Smooth muscle cell (in vitro differentiated cells): Measurements from ENCODE around the gene SERPINF2. TPM values are rescaled to one million over a fixed set of nuclear protein-coding genes. Genes with fewer than 3 reads are reported as not detected.
"Not testable (repeated sequence)": the region's sequence is repeated elsewhere in the genome, so short reads cannot be mapped to it uniquely, and the experiment has no call there.

Experiments used
- DNase-seq: peaks from one replicate; lab custom pipeline; 2025; ENCODE audit not compliant: unreplicated experiment; lab: John Stamatoyannopoulos, UW
- H2AFZ ChIP-seq: fragments of 200-600 bp; sonication (generic); 2 replicates; pipeline ENCODE4 v1.6.0; 2016; ENCODE audit warnings: antibody characterized with exemption, low read depth, mild to moderate bottlenecking
- H3F3A ChIP-seq: fragments of 200-600 bp; sonication (generic); 2 replicates; pipeline ENCODE4 v1.6.0; 2017; ENCODE audit warnings: antibody characterized with exemption, low read depth
- H3K27ac ChIP-seq: fragments of 200-600 bp; sonication (generic); 2 replicates; pipeline ENCODE4 v1.5.1; 2016; ENCODE audit warnings: low read depth, mild to moderate bottlenecking
- H3K27me3 ChIP-seq: fragments of 200-600 bp; sonication (generic); 2 replicates; pipeline ENCODE4 v1.6.1; 2016; ENCODE audit warnings: low read depth, mild to moderate bottlenecking
- H3K36me3 ChIP-seq: fragments of 200-600 bp; sonication (generic); 2 replicates; pipeline ENCODE4 v1.5.1; 2016; ENCODE audit warnings: low read depth
- H3K4me1 ChIP-seq: fragments of 200-600 bp; sonication (generic); 2 replicates; pipeline ENCODE4 v1.5.1; 2016; ENCODE audit warnings: low read depth
- H3K4me2 ChIP-seq: fragments of 200-600 bp; sonication (generic); 2 replicates; pipeline ENCODE4 v1.6.0; 2016; ENCODE audit warnings: mild to moderate bottlenecking
- H3K4me3 ChIP-seq: fragments of 200-600 bp; sonication (generic); 2 replicates; pipeline ENCODE4 v1.5.1; 2016; ENCODE audit warnings: mild to moderate bottlenecking
- H3K79me2 ChIP-seq: fragments of 200-600 bp; sonication (generic); 2 replicates; pipeline ENCODE4 v1.6.0; 2016; ENCODE audit warnings: low read depth, mild to moderate bottlenecking
- H3K9ac ChIP-seq: fragments of 200-600 bp; sonication (generic); 2 replicates; pipeline ENCODE4 v1.6.0; 2016; ENCODE audit warnings: low read depth
- H3K9me3 ChIP-seq: fragments of 200-600 bp; sonication (generic); replicated peaks from 2 replicates; pipeline ENCODE4 v1.5.1; 2016; ENCODE audit warnings: low read depth
- H4K20me1 ChIP-seq: fragments of 200-600 bp; sonication (generic); 2 replicates; pipeline ENCODE4 v1.6.0; 2016; ENCODE audit warnings: low read depth
- CTCF ChIP-seq: fragments of 200-600 bp; sonication (generic); IDR thresholded peaks from 2 replicates; pipeline ENCODE4 v1.5.1; 2017; ENCODE audit warnings: borderline replicate concordance, mild to moderate bottlenecking, antibody characterized with exemption; ENCODE audit not compliant: insufficient read depth, poor library complexity, severe bottlenecking
- WGBS: methylation state at CpG from one replicate; pipeline ENCODE4 v1.1.7; 2016; ENCODE audit warnings: low lambda C conversion rate; 5-methylcytosine and 5-hydroxymethylcytosine counted together
- polyA plus RNA-seq: library from polyadenylated mRNA; unstranded; fragments of >200 nt; fragmentation: Nextera tagmentation; extraction: Ambion mirVana; gene quantifications from 2 replicates; pipeline ENCODE4 v1.2.1, GENCODE V29; 2016
- total RNA-seq: library from RNA; depleted of rRNA; stranded (reverse); fragments of >200 nt; gene quantifications from 2 replicates; pipeline ENCODE4 v1.2.3, GENCODE V29; 2014

The SERPINF2 gene
- total and polyA plus RNA-seq, 2 experiments from 2014 or later = 0.18 to 0.22 TPM

GRCh38 chr17:1718362-1719165 lies 24.1 kb upstream of the SERPINF2 start:
- 93% methylated on average over 19 of the region's 19 CpGs for WGBS
- Histone ChIP-seq H2AFZ (no peak overlapping the region), H3K27ac (peak overlapping the region; percentile 98)

GRCh38 chr17:1720856-1721386 lies 21.8 kb upstream of the SERPINF2 start:
- Histone ChIP-seq H3K9me3 (no peaks in the 10 kb centered on the region), H3K4me2 (no peak overlapping the region), H3K9ac (no peak overlapping the region), H4K20me1 (peaks cover under 1% of the 10 kb centered on the region), H3K4me3 (no peak overlapping the region), H3K27ac (no peak overlapping the region), H3K36me3 (no peaks in the 10 kb centered on the region), H3F3A (peaks cover 17% of the 10 kb centered on the region), H2AFZ (no peak overlapping the region), H3K27me3 (no peaks in the 10 kb centered on the region), H3K4me1 (peaks cover 12% of the 10 kb centered on the region), H3K79me2 (peaks cover 1% of the 10 kb centered on the region)
- 50% methylated on average over 11 of the region's 11 CpGs for WGBS
- DNase-seq = peak; percentile 13
- peak; percentile 97 for TF ChIP-seq CTCF

More at GRCh38 chr17:1718362-1719165, 24.1 kb upstream of the SERPINF2 start:
- H3K9ac ChIP-seq = no peak overlapping the region
- H3K36me3 ChIP-seq = no peaks in the 10 kb centered on the region
- peaks cover 22% of the 10 kb centered on the region for H3K79me2 ChIP-seq
- H3K9me3 ChIP-seq = no peaks in the 10 kb centered on the region
- H3K27me3 ChIP-seq = no peaks in the 10 kb centered on the region
- peaks cover 15% of the 10 kb centered on the region for H3K4me1 ChIP-seq
- H3F3A ChIP-seq = peaks cover 25% of the 10 kb centered on the region
- H3K4me2 ChIP-seq = peak overlapping the region; percentile 85
- H4K20me1 ChIP-seq = peaks cover 24% of the 10 kb centered on the region
- no peak overlapping the region for H3K4me3 ChIP-seq
- no peak for TF ChIP-seq CTCF
- no peak for DNase-seq

GRCh38 chr17:1722022-1722421 lies 20.6 kb upstream of the SERPINF2 start:
- H3K4me2 ChIP-seq, H3K27me3 ChIP-seq, H3K4me3 ChIP-seq, H4K20me1 ChIP-seq, DNase-seq, H3K79me2 ChIP-seq, H3K36me3 ChIP-seq, H2AFZ ChIP-seq, H3K9me3 ChIP-seq, H3K9ac ChIP-seq: not testable (repeated sequence)
- peaks cover 12% of the 10 kb centered on the region for H3K4me1 ChIP-seq
- WGBS = 94% methylated on average over 8 of the region's 8 CpGs
- peaks cover 17% of the 10 kb centered on the region for H3F3A ChIP-seq
- peak overlapping the region; percentile 97 for H3K27ac ChIP-seq

GRCh38 chr17:1724351-1724868 lies 18.3 kb upstream of the SERPINF2 start, which contains the start of gene WDR81:
Gene WDR81 (plus strand): TSS chr17:1724704. CDS start chr17:1724960, 256 bp downstream.
- Histone ChIP-seq H4K20me1 (no peaks in the 10 kb centered on the region), H3K36me3 (no peaks in the 10 kb centered on the region), H3K4me3 (peak within 1 kb of the TSS; percentile 61), H3K27ac (peak within 1 kb of the TSS; percentile 97), H3F3A (peaks cover 3% of the 10 kb centered on the region), H3K27me3 (no peaks in the 10 kb centered on the region), H3K9me3 (no peaks in the 10 kb centered on the region), H3K79me2 (no peaks in the 10 kb centered on the region), H3K4me2 (peak within 1 kb of the TSS; percentile 96), H3K4me1 (peaks cover 5% of the 10 kb centered on the region), H2AFZ (peak within 1 kb of the TSS; percentile 78), H3K9ac (peak within 1 kb of the TSS; percentile 62)
- no peak for TF ChIP-seq CTCF
- DNase-seq = peak; percentile 62
- WGBS = 2% methylated on average over 32 of the region's 57 CpGs
